NCI-H524 treated with DMSO at 0.1 percent for 48 hours (cell line): ENCODE results near the gene NSUN7.
"Not testable (repeated sequence)": the region's sequence is repeated elsewhere in the genome, so short reads cannot be mapped to it uniquely, and the experiment has no call there.

ENCODE experiments used
- DNase-seq: peaks from one replicate; lab custom pipeline; 2025; lab: John Stamatoyannopoulos, UW

Gene NSUN7

GRCh38 chr4:40749717-40750460, at the start of gene NSUN7:
Gene NSUN7 (plus strand): TSS chr4:40749955. CDS start chr4:40750694, 739 bp downstream.
- peak; percentile 8 for DNase-seq

GRCh38 chr4:40702137-40702799, 47.5 kb upstream of the NSUN7 start:
- DNase-seq: no peak

- no peak for DNase-seq
Measured at GRCh38 chr4:40702800-40703151, 47.0 kb upstream of the NSUN7 start.

- DNase-seq: no peak
Measured at GRCh38 chr4:40704073-40704472, 45.7 kb upstream of the NSUN7 start.

- DNase-seq: no peak
Measured at GRCh38 chr4:40710484-40711254, 39.1 kb upstream of the NSUN7 start.

- DNase-seq: not testable (repeated sequence)
Measured at GRCh38 chr4:40713001-40713400, 36.8 kb upstream of the NSUN7 start.

- DNase-seq: no peak
Measured at GRCh38 chr4:40713798-40714197, 36.0 kb upstream of the NSUN7 start.

GRCh38 chr4:40718586-40718985, 31.2 kb upstream of the NSUN7 start:
- DNase-seq: no peak

- peak; percentile 19 for DNase-seq
Measured at GRCh38 chr4:40719008-40719623, 30.6 kb upstream of the NSUN7 start.

- no peak for DNase-seq
Measured at GRCh38 chr4:40720351-40720750, 29.4 kb upstream of the NSUN7 start.

GRCh38 chr4:40720916-40721315, 28.8 kb upstream of the NSUN7 start:
- DNase-seq: no peak

- DNase-seq: no peak
Measured at GRCh38 chr4:40721730-40722171, 28.0 kb upstream of the NSUN7 start.

GRCh38 chr4:40722576-40723161, 27.1 kb upstream of the NSUN7 start:
- no peak for DNase-seq

GRCh38 chr4:40723728-40724127, 26.0 kb upstream of the NSUN7 start:
- no peak for DNase-seq

GRCh38 chr4:40728333-40728732, 21.4 kb upstream of the NSUN7 start:
- DNase-seq: no peak

- no peak for DNase-seq
Measured at GRCh38 chr4:40729555-40729954, 20.2 kb upstream of the NSUN7 start.

GRCh38 chr4:40730091-40730679, 19.6 kb upstream of the NSUN7 start:
- DNase-seq: no peak

GRCh38 chr4:40731361-40731760, 18.4 kb upstream of the NSUN7 start:
- DNase-seq: no peak

- peak; percentile 96 for DNase-seq
Measured at GRCh38 chr4:40731792-40732245, 17.9 kb upstream of the NSUN7 start.

GRCh38 chr4:40733752-40734151, 16.0 kb upstream of the NSUN7 start:
- no peak for DNase-seq

GRCh38 chr4:40734497-40734896, 15.3 kb upstream of the NSUN7 start:
- no peak for DNase-seq

GRCh38 chr4:40736910-40737309, 12.8 kb upstream of the NSUN7 start:
- DNase-seq: peak; percentile 5
